HL-60 (cell line): ENCODE data around the gene CDK15.

Experiments used
- CTCF ChIP-seq: IDR thresholded peaks from one replicate; pipeline ENCODE4 v1.5.1; 2011; ENCODE audit warnings: low read length, control low read depth, inconsistent platforms; ENCODE audit not compliant: insufficient read depth
- GABPA ChIP-seq: IDR thresholded peaks from 2 replicates; pipeline ENCODE4 v1.6.1; 2012; ENCODE audit warnings: low read depth
- POLR2AphosphoS5 ChIP-seq: IDR thresholded peaks from 2 replicates; pipeline ENCODE4 v1.6.1; 2012; ENCODE audit warnings: low read depth

- no peak for TF ChIP-seq CTCF
- TF ChIP-seq GABPA = no peak
- TF ChIP-seq POLR2AphosphoS5 = no peak
Observed at GRCh38 chr2:201939453-201939941, 133.2 kb downstream of the CDK15 start.
